Panc1 (cell line): ENCODE data around the gene ABCD3.

ENCODE experiments used
- POLR2AphosphoS5 ChIP-seq: IDR thresholded peaks from 2 replicates; pipeline ENCODE4 v1.6.1; 2012; ENCODE audit warnings: mild to moderate bottlenecking, low read depth, low read length, moderate library complexity
- SIN3A ChIP-seq: IDR thresholded peaks from 2 replicates; pipeline ENCODE4 v1.6.1; 2012; ENCODE audit warnings: low read depth, mild to moderate bottlenecking, low read length, moderate library complexity, borderline replicate concordance; ENCODE audit not compliant: insufficient read depth
- TCF7L2 ChIP-seq: IDR thresholded peaks from 2 replicates; pipeline ENCODE4 v1.6.1; 2011; ENCODE audit warnings: mild to moderate bottlenecking, low read depth, low read length, inconsistent platforms
- TF ChIP-seq, protein P1 (sequence below): fragments of 450-650 bp; IDR thresholded peaks from 2 replicates; pipeline ENCODE4 v1.5.1; 2017; ENCODE audit warnings: mild to moderate bottlenecking
- TF ChIP-seq, protein P2 (sequence below), 2 experiments: IDR thresholded peaks; 2 replicates each; pipeline ENCODE4 v1.6.1; 2011 to 2012; ENCODE audit warnings: low read depth in 2 of 2, control low read depth in 1 of 2, low read length in 1 of 2, mild to moderate bottlenecking in 1 of 2, moderate library complexity in 1 of 2; ENCODE audit not compliant: insufficient read depth in 1 of 2

DNA sequence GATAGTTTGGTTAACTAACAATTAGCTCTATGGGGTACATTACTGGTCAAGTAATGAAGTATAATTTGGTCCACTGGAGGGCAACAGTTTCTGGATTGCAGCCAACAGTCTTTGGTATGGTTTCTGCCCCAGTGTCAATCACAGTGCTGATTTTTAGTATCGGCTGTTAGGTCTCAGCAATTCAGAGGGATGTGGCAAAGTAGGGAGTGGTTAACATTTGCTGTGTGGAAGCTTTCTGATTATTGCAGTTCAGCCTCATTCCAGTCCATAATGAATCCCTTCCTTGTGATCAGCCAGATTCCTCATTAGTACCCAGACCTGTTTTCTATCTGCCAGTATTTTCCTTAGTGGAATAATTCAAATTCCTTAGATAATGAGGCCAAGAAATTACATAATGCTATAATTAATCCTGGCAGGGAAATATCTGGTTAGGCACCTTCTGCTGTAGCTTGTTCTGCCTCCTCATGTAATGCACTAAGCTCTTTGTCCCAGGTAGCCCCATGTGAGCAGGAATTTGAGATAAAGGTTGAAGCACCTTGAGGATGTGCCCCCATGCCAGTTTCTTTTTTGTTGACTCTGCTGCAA, 109.3 kb downstream of the ABCD3 start:
- TF ChIP-seq POLR2AphosphoS5 = no peak
- TF ChIP-seq, protein P1, sequence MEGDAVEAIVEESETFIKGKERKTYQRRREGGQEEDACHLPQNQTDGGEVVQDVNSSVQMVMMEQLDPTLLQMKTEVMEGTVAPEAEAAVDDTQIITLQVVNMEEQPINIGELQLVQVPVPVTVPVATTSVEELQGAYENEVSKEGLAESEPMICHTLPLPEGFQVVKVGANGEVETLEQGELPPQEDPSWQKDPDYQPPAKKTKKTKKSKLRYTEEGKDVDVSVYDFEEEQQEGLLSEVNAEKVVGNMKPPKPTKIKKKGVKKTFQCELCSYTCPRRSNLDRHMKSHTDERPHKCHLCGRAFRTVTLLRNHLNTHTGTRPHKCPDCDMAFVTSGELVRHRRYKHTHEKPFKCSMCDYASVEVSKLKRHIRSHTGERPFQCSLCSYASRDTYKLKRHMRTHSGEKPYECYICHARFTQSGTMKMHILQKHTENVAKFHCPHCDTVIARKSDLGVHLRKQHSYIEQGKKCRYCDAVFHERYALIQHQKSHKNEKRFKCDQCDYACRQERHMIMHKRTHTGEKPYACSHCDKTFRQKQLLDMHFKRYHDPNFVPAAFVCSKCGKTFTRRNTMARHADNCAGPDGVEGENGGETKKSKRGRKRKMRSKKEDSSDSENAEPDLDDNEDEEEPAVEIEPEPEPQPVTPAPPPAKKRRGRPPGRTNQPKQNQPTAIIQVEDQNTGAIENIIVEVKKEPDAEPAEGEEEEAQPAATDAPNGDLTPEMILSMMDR = no peak
- TF ChIP-seq TCF7L2 = no peak
- TF ChIP-seq, protein P2, sequence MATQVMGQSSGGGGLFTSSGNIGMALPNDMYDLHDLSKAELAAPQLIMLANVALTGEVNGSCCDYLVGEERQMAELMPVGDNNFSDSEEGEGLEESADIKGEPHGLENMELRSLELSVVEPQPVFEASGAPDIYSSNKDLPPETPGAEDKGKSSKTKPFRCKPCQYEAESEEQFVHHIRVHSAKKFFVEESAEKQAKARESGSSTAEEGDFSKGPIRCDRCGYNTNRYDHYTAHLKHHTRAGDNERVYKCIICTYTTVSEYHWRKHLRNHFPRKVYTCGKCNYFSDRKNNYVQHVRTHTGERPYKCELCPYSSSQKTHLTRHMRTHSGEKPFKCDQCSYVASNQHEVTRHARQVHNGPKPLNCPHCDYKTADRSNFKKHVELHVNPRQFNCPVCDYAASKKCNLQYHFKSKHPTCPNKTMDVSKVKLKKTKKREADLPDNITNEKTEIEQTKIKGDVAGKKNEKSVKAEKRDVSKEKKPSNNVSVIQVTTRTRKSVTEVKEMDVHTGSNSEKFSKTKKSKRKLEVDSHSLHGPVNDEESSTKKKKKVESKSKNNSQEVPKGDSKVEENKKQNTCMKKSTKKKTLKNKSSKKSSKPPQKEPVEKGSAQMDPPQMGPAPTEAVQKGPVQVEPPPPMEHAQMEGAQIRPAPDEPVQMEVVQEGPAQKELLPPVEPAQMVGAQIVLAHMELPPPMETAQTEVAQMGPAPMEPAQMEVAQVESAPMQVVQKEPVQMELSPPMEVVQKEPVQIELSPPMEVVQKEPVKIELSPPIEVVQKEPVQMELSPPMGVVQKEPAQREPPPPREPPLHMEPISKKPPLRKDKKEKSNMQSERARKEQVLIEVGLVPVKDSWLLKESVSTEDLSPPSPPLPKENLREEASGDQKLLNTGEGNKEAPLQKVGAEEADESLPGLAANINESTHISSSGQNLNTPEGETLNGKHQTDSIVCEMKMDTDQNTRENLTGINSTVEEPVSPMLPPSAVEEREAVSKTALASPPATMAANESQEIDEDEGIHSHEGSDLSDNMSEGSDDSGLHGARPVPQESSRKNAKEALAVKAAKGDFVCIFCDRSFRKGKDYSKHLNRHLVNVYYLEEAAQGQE (IDR thresholded peaks at IDR 0.05; ENCODE audit: insufficient read depth in 1 of 2, low read depth in 2 of 2, low read length in 1 of 2) = no peak
- TF ChIP-seq SIN3A = no peak
